IgD-negative memory B cell (primary cell): ENCODE measurements around the gene SUSD1. TPM values are rescaled to one million over a fixed set of nuclear protein-coding genes. Genes with fewer than 3 reads are reported as not detected.

ENCODE experiments used
- H3K27ac Mint-ChIP-seq, 3 donors: one replicate each; pipeline ENCODE4 v1.8.0; 2020 to 2022; ENCODE audit warnings: mild to moderate bottlenecking in 3 of 3, mixed read lengths in 3 of 3, moderate library complexity in 1 of 3
- H3K27me3 Mint-ChIP-seq: one replicate; pipeline ENCODE4 v1.8.0; 2021; ENCODE audit warnings: mixed read lengths
- H3K36me3 Mint-ChIP-seq: one replicate; pipeline ENCODE4 v1.8.0; 2020; ENCODE audit warnings: mild to moderate bottlenecking, mixed read lengths
- H3K4me1 Mint-ChIP-seq, 3 donors: one replicate each; pipeline ENCODE4 v1.8.0; 2020 to 2022; ENCODE audit warnings: mixed read lengths in 3 of 3, mild to moderate bottlenecking in 1 of 3
- H3K4me3 Mint-ChIP-seq, 4 donors: one replicate each; pipeline ENCODE4 v1.8.0; 2020 to 2022; ENCODE audit warnings: mild to moderate bottlenecking in 4 of 4, mixed read lengths in 4 of 4, moderate library complexity in 3 of 4
- H3K9me3 Mint-ChIP-seq, 3 donors: one replicate each; pipeline ENCODE4 v1.8.0; 2020 to 2021; ENCODE audit warnings: mixed read lengths in 3 of 3, mild to moderate bottlenecking in 1 of 3
- polyA plus RNA-seq: library from polyadenylated mRNA; unstranded; fragments of 300-500 nt; fragmentation: Illumina TruSeq; gene quantifications from one replicate; pipeline ENCODE4 v1.2.3, GENCODE V29; 2021

Gene SUSD1
- polyA plus RNA-seq, 1 donor from 2014 or later: 3.4 TPM

GRCh38 chr9:111991179-111991578 lies 183.9 kb downstream of the SUSD1 start:
- Mint-ChIP-seq H3K27ac (no peak overlapping the region), H3K36me3 (no peaks in the 10 kb centered on the region), H3K4me1 (peaks cover 25 to 30% (median 27%) of the 10 kb centered on the region in 3 donors), H3K4me3 (no peak overlapping the region), H3K9me3 (peaks cover 0 to 4% (median 2%) of the 10 kb centered on the region in 3 donors), H3K27me3 (no peaks in the 10 kb centered on the region)

Other genes starting within 250 kb of the SUSD1 start
- 32.7 TPM for gene PTBP3, start 158.3 kb upstream of the SUSD1 start, polyA plus RNA-seq
- gene HSDL2, start 204.8 kb upstream of the SUSD1 start, polyA plus RNA-seq: 20.5 TPM